Suprapubic skin (tissue), 3 donors: ENCODE data around the gene GBP5.

ENCODE experiments used
- CTCF ChIP-seq, 2 donors: fragments of 200-600 bp in 1 of 2; fragments of 450-650 bp in 1 of 2; sonication (generic) in 1 of 2; IDR thresholded peaks; one replicate each; pipeline ENCODE4 v1.5.1; 2016 to 2019; ENCODE audit warnings: antibody characterized with exemption in 2 of 2, mild to moderate bottlenecking in 1 of 2, moderate library complexity in 1 of 2
- POLR2A ChIP-seq, 2 donors: fragments of 450-650 bp; IDR thresholded peaks; one replicate each; pipeline ENCODE4 v1.6.1; 2017; ENCODE audit warnings: antibody characterized with exemption in 2 of 2, mild to moderate bottlenecking in 2 of 2, moderate library complexity in 2 of 2

DNA sequence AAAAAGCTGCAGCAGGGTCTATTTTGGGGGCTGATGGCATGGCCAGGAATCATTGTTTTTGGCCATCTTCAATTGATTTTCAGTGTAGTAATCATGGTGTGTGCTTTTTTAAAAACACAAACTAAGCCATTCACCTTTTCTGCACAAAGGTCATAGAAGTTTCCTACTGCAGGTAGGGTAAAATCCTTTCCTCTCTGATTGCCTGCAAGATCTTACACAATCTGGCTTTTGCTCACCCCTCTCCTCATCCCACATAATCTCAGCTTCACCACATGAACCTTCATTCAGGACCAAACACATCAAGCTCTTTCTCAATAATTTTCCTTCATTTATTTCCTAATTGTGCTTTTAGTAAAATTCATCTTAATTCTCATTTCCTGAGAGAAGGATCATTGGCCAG, 38.3 kb upstream of the GBP5 start:
- TF ChIP-seq CTCF (IDR thresholded peaks at IDR 0.05) (no peak), POLR2A (IDR thresholded peaks at IDR 0.05) (no peak)
